Stimulated activated effector memory CD8-positive, alpha-beta T cell treated with anti-CD3 and anti-CD28 coated beads, Interleukin-12 subunit alpha, Interleukin-12 subunit beta, amount 100 ng/mL, for 72 hours (primary cell): ENCODE data around the gene OR1L6.
A peak's percentile ranks its signal among the peaks of the same experiment; 100 is the strongest.

Experiments used
- ATAC-seq: fragments of 150-1000 bp; cut with Tn5 transposase; 2 replicates; pipeline ENCODE4 v1.10.0; 2021
- DNase-seq, 2 donors: peaks; one replicate each; pipeline ENCODE4 v3.0.0; 2021 to 2022; ENCODE audit warnings: low spot score in 2 of 2
- H3K27ac Mint-ChIP-seq: one replicate; pipeline ENCODE4 v1.8.0; 2022; ENCODE audit warnings: mild to moderate bottlenecking, mixed read lengths
- H3K36me3 Mint-ChIP-seq: one replicate; pipeline ENCODE4 v1.8.0; 2022; ENCODE audit warnings: mild to moderate bottlenecking, mixed read lengths
- H3K4me1 Mint-ChIP-seq: one replicate; pipeline ENCODE4 v1.8.0; 2022; ENCODE audit warnings: mixed read lengths
- H3K4me3 Mint-ChIP-seq: one replicate; pipeline ENCODE4 v1.8.0; 2022; ENCODE audit warnings: mild to moderate bottlenecking, mixed read lengths
- H3K9me3 Mint-ChIP-seq: one replicate; pipeline ENCODE4 v1.8.0; 2022; ENCODE audit warnings: mixed read lengths

Gene OR1L6

DNA sequence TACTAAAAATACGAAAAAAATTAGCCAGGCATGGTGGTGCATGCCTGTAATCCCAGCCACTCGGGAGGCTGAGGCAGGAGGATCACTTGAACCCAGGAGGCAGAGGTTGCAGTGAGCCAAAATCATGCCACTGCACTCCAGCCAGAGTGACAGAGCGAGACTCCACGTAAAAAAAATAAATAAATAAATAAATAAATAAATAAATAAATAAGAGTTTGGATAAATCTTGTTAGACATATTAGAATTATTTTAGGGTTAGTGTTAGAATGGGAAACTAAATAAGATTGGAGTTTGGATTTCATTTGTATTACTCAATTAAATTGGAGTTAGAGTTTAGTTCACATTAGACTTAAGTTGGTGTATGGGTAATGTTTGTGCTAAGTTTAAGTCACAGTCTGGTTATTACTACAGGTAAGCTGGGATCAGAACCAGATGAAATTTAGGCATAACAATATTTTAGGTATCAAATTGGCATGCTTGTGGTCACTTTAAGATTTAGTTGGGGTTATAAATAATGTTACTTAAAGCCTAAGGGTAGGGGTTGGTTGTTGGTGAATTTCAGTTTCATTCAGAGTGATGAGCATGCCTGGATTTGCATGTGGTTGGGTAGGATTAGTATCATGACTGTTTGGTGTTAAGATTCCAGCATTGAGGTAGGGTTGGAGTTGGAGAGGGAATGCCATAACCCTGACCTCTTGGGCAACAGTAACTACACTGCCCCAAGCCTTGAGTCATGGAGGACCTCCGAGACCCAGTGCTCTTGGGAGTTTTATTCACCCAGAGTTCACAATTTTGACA, 50.0 kb downstream of the OR1L6 start:
- Mint-ChIP-seq H3K9me3 (no peaks in the 10 kb centered on the region), H3K27ac (no peak overlapping the region), H3K4me1 (no peaks in the 10 kb centered on the region), H3K36me3 (no peaks in the 10 kb centered on the region), H3K4me3 (no peak overlapping the region)
- DNase-seq (no peak), ATAC-seq (no peak)

DNA sequence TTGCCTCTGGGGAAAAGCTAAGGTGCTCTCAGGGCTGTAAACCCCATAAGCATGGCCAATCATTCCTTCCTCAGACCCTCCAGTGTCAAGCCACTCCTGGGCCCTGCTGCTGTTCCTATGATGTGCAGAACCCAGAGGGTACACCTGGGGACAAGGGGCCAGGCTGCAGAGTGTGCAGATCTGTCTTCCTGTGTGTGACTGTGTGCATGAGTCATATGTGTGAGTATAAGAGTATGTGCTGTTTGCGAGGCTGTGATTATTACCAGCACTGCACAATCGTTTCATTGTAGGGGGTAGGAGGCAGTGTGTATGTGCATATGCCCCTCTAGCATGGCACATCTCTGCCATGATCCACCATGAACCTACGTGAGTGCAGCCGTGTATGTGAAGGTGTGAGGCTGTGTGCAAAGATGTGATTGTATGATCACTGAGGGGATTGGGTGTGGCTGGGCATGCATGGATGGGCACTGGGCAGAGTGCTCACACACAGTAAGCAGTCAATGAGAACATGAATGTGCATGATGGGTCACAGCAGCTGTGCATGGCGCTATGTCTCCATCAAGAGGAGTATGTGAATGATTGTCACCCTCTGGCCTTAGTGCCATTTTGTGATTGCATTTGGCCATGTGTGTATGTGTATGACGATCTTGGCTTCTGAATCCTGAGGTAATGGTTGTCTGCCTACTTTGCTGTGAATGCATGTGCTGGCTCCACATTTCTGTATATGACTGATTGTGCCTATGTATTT, 55.4 kb downstream of the OR1L6 start:
- H3K36me3 Mint-ChIP-seq: peaks cover 6% of the 10 kb centered on the region
- peak; percentile 66 for ATAC-seq
- DNase-seq: no peak
- H3K9me3 Mint-ChIP-seq: no peaks in the 10 kb centered on the region
- no peak overlapping the region for H3K4me3 Mint-ChIP-seq
- H3K27ac Mint-ChIP-seq: no peak overlapping the region
- H3K4me1 Mint-ChIP-seq: peaks cover 6% of the 10 kb centered on the region
